Esophagus muscularis mucosa (tissue), 4 donors: ENCODE results near the gene SCFD2.

Experiments
- EP300 ChIP-seq: sonication (generic); formaldehyde crosslinking; IDR thresholded peaks from one replicate; pipeline ENCODE4 v1.6.1; 2017; ENCODE audit warnings: antibody characterized with exemption
- POLR2A ChIP-seq: fragments of 450-650 bp; IDR thresholded peaks from one replicate; pipeline ENCODE4 v1.6.1; 2017; ENCODE audit warnings: antibody characterized with exemption, moderate library complexity, mild to moderate bottlenecking, low read depth
- TF ChIP-seq, protein P1 (sequence below), 3 experiments: fragments of 200-600 bp in 2 of 3; fragments of 450-650 bp in 1 of 3; sonication (generic) in 2 of 3; IDR thresholded peaks; one replicate each; pipeline ENCODE4 v1.5.1; 2017 to 2019; ENCODE audit warnings: antibody characterized with exemption in 3 of 3, mild to moderate bottlenecking in 2 of 3, moderate library complexity in 1 of 3

DNA sequence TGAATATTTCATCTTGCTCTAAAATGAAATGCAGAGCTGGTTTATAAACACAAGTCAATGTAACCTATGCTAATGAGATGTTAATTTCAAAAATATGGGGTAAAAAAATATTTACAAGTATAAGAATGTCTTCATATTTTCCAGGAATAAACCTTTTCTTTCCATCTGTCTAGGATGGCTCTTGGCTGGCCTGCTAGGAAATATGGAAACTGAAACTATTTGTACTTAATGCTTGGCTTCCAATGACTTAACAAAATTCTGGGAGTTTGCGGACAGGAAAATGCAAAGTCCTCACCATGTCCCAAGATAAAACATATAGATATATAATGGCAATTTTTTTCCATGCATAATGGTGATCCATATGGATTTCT is 168.1 kb downstream of the SCFD2 start:
- TF ChIP-seq, protein P1, sequence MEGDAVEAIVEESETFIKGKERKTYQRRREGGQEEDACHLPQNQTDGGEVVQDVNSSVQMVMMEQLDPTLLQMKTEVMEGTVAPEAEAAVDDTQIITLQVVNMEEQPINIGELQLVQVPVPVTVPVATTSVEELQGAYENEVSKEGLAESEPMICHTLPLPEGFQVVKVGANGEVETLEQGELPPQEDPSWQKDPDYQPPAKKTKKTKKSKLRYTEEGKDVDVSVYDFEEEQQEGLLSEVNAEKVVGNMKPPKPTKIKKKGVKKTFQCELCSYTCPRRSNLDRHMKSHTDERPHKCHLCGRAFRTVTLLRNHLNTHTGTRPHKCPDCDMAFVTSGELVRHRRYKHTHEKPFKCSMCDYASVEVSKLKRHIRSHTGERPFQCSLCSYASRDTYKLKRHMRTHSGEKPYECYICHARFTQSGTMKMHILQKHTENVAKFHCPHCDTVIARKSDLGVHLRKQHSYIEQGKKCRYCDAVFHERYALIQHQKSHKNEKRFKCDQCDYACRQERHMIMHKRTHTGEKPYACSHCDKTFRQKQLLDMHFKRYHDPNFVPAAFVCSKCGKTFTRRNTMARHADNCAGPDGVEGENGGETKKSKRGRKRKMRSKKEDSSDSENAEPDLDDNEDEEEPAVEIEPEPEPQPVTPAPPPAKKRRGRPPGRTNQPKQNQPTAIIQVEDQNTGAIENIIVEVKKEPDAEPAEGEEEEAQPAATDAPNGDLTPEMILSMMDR (IDR thresholded peaks at IDR 0.05): no peak
- TF ChIP-seq POLR2A (no peak), EP300 (no peak)
